Natural killer cell (primary cell): ENCODE data around the gene RBBP9. TPM values are rescaled to one million over a fixed set of nuclear protein-coding genes. Genes with fewer than 3 reads are reported as not detected.

ENCODE experiments used
- ATAC-seq, 3 donors: fragments of 150-1000 bp in 2 of 3; fragments of 200-7000 bp in 1 of 3; cut with Tn5 transposase; 1 replicate in 1 of 3; 2 replicates in 2 of 3; pipeline ENCODE4 v1.10.0; 2021; ENCODE audit warnings: mild to moderate bottlenecking in 2 of 3, moderate library complexity in 2 of 3
- DNase-seq, 2 donors: peaks; one replicate each; pipeline versions ENCODE4 v3.0.0 to v3.0.0-alpha.2; 2013 to 2021; ENCODE audit warnings: mixed read lengths in 1 of 2
- H3K27ac ChIP-seq: one replicate; pipeline ENCODE4 v1.5.1; 2013; ENCODE audit warnings: mild to moderate bottlenecking, low read length
- H3K27me3 ChIP-seq: one replicate; pipeline ENCODE4 v1.6.1; 2013; ENCODE audit warnings: low read length; ENCODE audit not compliant: control insufficient read depth, insufficient read depth
- H3K36me3 ChIP-seq: one replicate; pipeline ENCODE4 v1.6.1; 2013; ENCODE audit warnings: low read length; ENCODE audit not compliant: control insufficient read depth, insufficient read depth
- H3K4me1 ChIP-seq: one replicate; pipeline ENCODE4 v1.6.1; 2013; ENCODE audit warnings: low read length; ENCODE audit not compliant: control insufficient read depth, insufficient read depth
- H3K4me3 ChIP-seq: one replicate; pipeline ENCODE4 v1.5.1; 2013; ENCODE audit warnings: low read length
- H3K9me3 ChIP-seq: one replicate; pipeline ENCODE4 v1.6.1; 2013; ENCODE audit warnings: low read length; ENCODE audit not compliant: control insufficient read depth, insufficient read depth
- H3K27ac Mint-ChIP-seq, 2 donors: one replicate each; pipeline ENCODE4 v1.8.0; 2022; ENCODE audit warnings: mild to moderate bottlenecking in 2 of 2, mixed read lengths in 2 of 2, moderate library complexity in 1 of 2
- H3K27me3 Mint-ChIP-seq, 2 donors: one replicate each; pipeline ENCODE4 v1.8.0; 2022; ENCODE audit warnings: low read depth in 2 of 2, mixed read lengths in 2 of 2
- H3K36me3 Mint-ChIP-seq: one replicate; pipeline ENCODE4 v1.8.0; 2022; ENCODE audit warnings: mixed read lengths
- H3K4me1 Mint-ChIP-seq, 2 donors: one replicate each; pipeline ENCODE4 v1.8.0; 2022; ENCODE audit warnings: mixed read lengths in 2 of 2
- H3K4me3 Mint-ChIP-seq: one replicate; pipeline ENCODE4 v1.8.0; 2022; ENCODE audit warnings: mild to moderate bottlenecking, moderate library complexity, mixed read lengths
- H3K9me3 Mint-ChIP-seq, 2 donors: one replicate each; pipeline ENCODE4 v1.8.0; 2022; ENCODE audit warnings: mixed read lengths in 2 of 2
- CTCF ChIP-seq: fragments of 200-600 bp; IDR thresholded peaks from one replicate; pipeline ENCODE4 v1.8.0; 2022; ENCODE audit warnings: antibody characterized with exemption
- WGBS: methylation state at CpG from one replicate; pipeline ENCODE4 v1.1.7; 2013; ENCODE audit warnings: missing lambda C conversion rate; ENCODE audit not compliant: insufficient coverage; 5-methylcytosine and 5-hydroxymethylcytosine counted together
- intact Hi-C: fragments of 100-400 bp; cut with micrococcal nuclease; formaldehyde crosslinking; loops from one replicate; pipeline ENCODE4 v1.14.2; 2022
- total RNA-seq, 4 donors: library from RNA; stranded (reverse); fragments of 120-200 nt in 1 of 4; gene quantifications; one replicate each; pipeline versions ENCODE4 v1.2.3 to v1.2.4, GENCODE V29; 2013 to 2022

RBBP9 gene
- total RNA-seq = 1 to 10 TPM; 4.6 to 9.2 (median 7.9) TPM
- total RNA-seq (2013) = 14.2 TPM

GRCh38 chr20:18496740-18497592, at the start of gene RBBP9:
TSS of gene RBBP9 (minus strand) at chr20:18497225. CDS start at chr20:18497167, 58 bp downstream.
- WGBS = 1% methylated on average over 30 of the region's 31 CpGs
- H3K36me3 Mint-ChIP-seq = peaks cover 5% of the 10 kb centered on the region
- DNase-seq (peak; percentile 47 to 84), ATAC-seq (peak; percentile 88 to 99 (median 97))
- no peak for TF ChIP-seq CTCF
- Histone ChIP-seq H3K36me3 (peaks cover 5% of the 10 kb centered on the region), H3K4me1 (peaks cover 11% of the 10 kb centered on the region), H3K27ac (peak within 1 kb of the TSS; percentile 68), H3K4me3 (peak within 1 kb of the TSS; percentile 97), H3K9me3 (no peaks in the 10 kb centered on the region), H3K27me3 (no peaks in the 10 kb centered on the region)
- peaks cover 3 to 5% of the 10 kb centered on the region in 2 donors for H3K27me3 Mint-ChIP-seq
- peak within 1 kb of the TSS; percentile 78 to 89 for H3K27ac Mint-ChIP-seq
- intact Hi-C loops = no loop called here
- peaks cover 16% of the 10 kb centered on the region in 2 donors for H3K4me1 Mint-ChIP-seq
- no peaks in the 10 kb centered on the region for H3K9me3 Mint-ChIP-seq
- H3K4me3 Mint-ChIP-seq = peak within 1 kb of the TSS; percentile 94

GRCh38 chr20:18545566-18545965, 48.5 kb upstream of the RBBP9 start:
- no peak overlapping the region for H3K27ac Mint-ChIP-seq

GRCh38 chr20:18543932-18544331, 46.9 kb upstream of the RBBP9 start:
- 99% methylated on average over 7 of the region's 7 CpGs for WGBS
- no peak for ATAC-seq
- TF ChIP-seq CTCF = no peak

More at GRCh38 chr20:18545566-18545965, 48.5 kb upstream of the RBBP9 start:
- Mint-ChIP-seq H3K9me3 (no peaks in the 10 kb centered on the region), H3K36me3 (peaks cover 27% of the 10 kb centered on the region), H3K4me3 (no peak overlapping the region), H3K4me1 (no peaks in the 10 kb centered on the region), H3K27me3 (no peaks in the 10 kb centered on the region)
- no peak for TF ChIP-seq CTCF
- Histone ChIP-seq H3K27me3 (no peaks in the 10 kb centered on the region), H3K27ac (no peak overlapping the region), H3K36me3 (peaks cover 78% of the 10 kb centered on the region), H3K4me1 (no peaks in the 10 kb centered on the region), H3K4me3 (no peak overlapping the region), H3K9me3 (no peaks in the 10 kb centered on the region)
- 95% methylated on average over 1 of the region's 1 CpG for WGBS
- DNase-seq (no peak), ATAC-seq (no peak)
- intact Hi-C loops = no loop called here

More at GRCh38 chr20:18543932-18544331, 46.9 kb upstream of the RBBP9 start:
- Histone ChIP-seq H3K4me1 (no peaks in the 10 kb centered on the region), H3K4me3 (no peak overlapping the region), H3K27ac (no peak overlapping the region), H3K36me3 (peaks cover 70% of the 10 kb centered on the region), H3K27me3 (no peaks in the 10 kb centered on the region), H3K9me3 (no peaks in the 10 kb centered on the region)
- Mint-ChIP-seq H3K27ac (peak overlapping the region in 1 of 2 donors; percentile 13), H3K27me3 (no peaks in the 10 kb centered on the region), H3K4me1 (no peaks in the 10 kb centered on the region), H3K4me3 (no peak overlapping the region), H3K36me3 (peaks cover 34% of the 10 kb centered on the region), H3K9me3 (no peaks in the 10 kb centered on the region)
- intact Hi-C loops = no loop called here
- DNase-seq = no peak
